ENCODE results near the gene POU2F1. TPM values are rescaled to one million over a fixed set of nuclear protein-coding genes. Genes with fewer than 3 reads are reported as not detected.

POU2F1 gene
- total RNA-seq, 1 experiment from 2014 or later: 28.5 TPM

- H3K36me3 ChIP-seq (ENCODE audit: low read depth): no peaks in the 10 kb centered on the region
- H3F3A ChIP-seq (ENCODE audit: insufficient read depth, low read depth): peaks cover 7% of the 10 kb centered on the region; the same call in 1 of the 2 replicates
- POLR2A ChIA-PET (ENCODE audit: unreplicated experiment): no interaction called here
- no peak for TF ChIP-seq EZH2 (IDR thresholded peaks at IDR 0.05; ENCODE audit: low read depth)
- TF ChIP-seq CTCF (conservative IDR thresholded peaks at IDR 0.05): no peak
- H3K4me3 ChIP-seq: no peak overlapping the region
- no peak overlapping the region for H2AFZ ChIP-seq
- BruUV-seq (replicated peaks): no TSS peak
- H3K9me3 ChIP-seq (ENCODE audit: insufficient read depth, low read depth): no peaks in the 10 kb centered on the region; the same call in 1 of the 2 replicates
- H3K27me3 ChIP-seq (ENCODE audit: insufficient read depth, low read depth): no peaks in the 10 kb centered on the region
- DNase-seq: no peak
- no peaks in the 10 kb centered on the region for H3K79me2 ChIP-seq (ENCODE audit: low read depth)
- intact Hi-C loops (cut with micrococcal nuclease; ENCODE audit: unreplicated experiment): no loop called here
- no peak overlapping the region for H3K4me2 ChIP-seq
- no peaks in the 10 kb centered on the region for H3K9me2 ChIP-seq (ENCODE audit: insufficient read depth)
- CTCF ChIA-PET: no interaction called here
- H3K4me1 ChIP-seq (replicated peaks; ENCODE audit: insufficient read depth): no peaks in the 10 kb centered on the region; the same call in 1 of the 2 replicates
- no peaks in the 10 kb centered on the region for H4K20me1 ChIP-seq (ENCODE audit: insufficient read depth)
- no peak overlapping the region for H3K27ac ChIP-seq
These were observed 192.2 kb downstream of the POU2F1 start for GRCh38 chr1:167412920-167413319.

GRCh38 chr1:167413328-167413727, 192.6 kb downstream of the POU2F1 start:
- TF ChIP-seq CTCF (conservative IDR thresholded peaks at IDR 0.05) (no peak), EZH2 (IDR thresholded peaks at IDR 0.05; ENCODE audit: low read depth) (no peak)
- Histone ChIP-seq H3K79me2 (ENCODE audit: low read depth) (no peaks in the 10 kb centered on the region), H3K27me3 (ENCODE audit: insufficient read depth, low read depth) (no peaks in the 10 kb centered on the region), H3K36me3 (ENCODE audit: low read depth) (no peaks in the 10 kb centered on the region), H3F3A (ENCODE audit: insufficient read depth, low read depth) (peaks cover 7% of the 10 kb centered on the region; the same call in 1 of the 2 replicates), H4K20me1 (ENCODE audit: insufficient read depth) (no peaks in the 10 kb centered on the region), H3K9me2 (ENCODE audit: insufficient read depth) (no peaks in the 10 kb centered on the region), H3K27ac (no peak overlapping the region), H3K9me3 (ENCODE audit: insufficient read depth, low read depth) (no peaks in the 10 kb centered on the region; the same call in 1 of the 2 replicates), H3K4me2 (no peak overlapping the region), H3K4me1 (replicated peaks; ENCODE audit: insufficient read depth) (no peaks in the 10 kb centered on the region; the same call in 1 of the 2 replicates), H3K4me3 (no peak overlapping the region), H2AFZ (no peak overlapping the region)
- intact Hi-C loops (cut with micrococcal nuclease; ENCODE audit: unreplicated experiment): no loop called here
- no TSS peak for BruUV-seq (replicated peaks)
- CTCF ChIA-PET: no interaction called here
- POLR2A ChIA-PET (ENCODE audit: unreplicated experiment): no interaction called here
- DNase-seq: no peak

- Histone ChIP-seq H3K4me1 (replicated peaks; ENCODE audit: insufficient read depth) (peaks cover 6% of the 10 kb centered on the region), H3F3A (ENCODE audit: insufficient read depth, low read depth) (peaks cover 7% of the 10 kb centered on the region; the same call in 1 of the 2 replicates), H3K9me2 (ENCODE audit: insufficient read depth) (no peaks in the 10 kb centered on the region), H3K36me3 (ENCODE audit: low read depth) (0 out of 2 replicates have a peak, but pooled peaks cover 5% of the 10 kb centered on the region), H3K79me2 (ENCODE audit: low read depth) (no peaks in the 10 kb centered on the region), H3K9me3 (ENCODE audit: insufficient read depth, low read depth) (no peaks in the 10 kb centered on the region), H3K4me2 (no peak overlapping the region), H2AFZ (no peak overlapping the region), H3K4me3 (no peak overlapping the region), H3K27ac (peak overlapping the region; percentile 36; the same call in 1 of the 2 replicates), H3K27me3 (ENCODE audit: insufficient read depth, low read depth) (no peaks in the 10 kb centered on the region), H4K20me1 (ENCODE audit: insufficient read depth) (no peaks in the 10 kb centered on the region)
- intact Hi-C loops (cut with micrococcal nuclease; ENCODE audit: unreplicated experiment): no loop called here
- no TSS peak for BruUV-seq (replicated peaks)
- peak in 1 of 2 experiments; percentile 59 for DNase-seq
- TF ChIP-seq CTCF (conservative IDR thresholded peaks at IDR 0.05) (no peak), EZH2 (IDR thresholded peaks at IDR 0.05; ENCODE audit: low read depth) (no peak)
- ChIA-PET CTCF (no interaction called here), POLR2A (ENCODE audit: unreplicated experiment) (interaction anchor here (0.8 kb wide), 1 partner anchor 47 kb away, joined by 7 read pairs; no protein-coding TSS in a partner anchor)
These were observed 195.8 kb downstream of the POU2F1 start for GRCh38 chr1:167416506-167416905.
